ENCODE data around the gene AKR1A1.
A peak's percentile ranks its signal among the peaks of the same experiment; 100 is the strongest.
"Not testable (repeated sequence)": the region's sequence is repeated elsewhere in the genome, so short reads cannot be mapped to it uniquely, and the experiment has no call there.

Gene AKR1A1

GRCh38 chr1:45513532-45514260 lies 36.9 kb upstream of the AKR1A1 start:
- not testable (repeated sequence) for H3K27me3 ChIP-seq (ENCODE audit: insufficient read depth, low read length); H3K4me3 ChIP-seq (ENCODE audit: low read length); H3K9ac ChIP-seq (ENCODE audit: low read depth, low read length); H3K4me1 ChIP-seq (ENCODE audit: insufficient read depth, low read length); H3K27ac ChIP-seq (ENCODE audit: low read depth, low read length); H3K9me3 ChIP-seq (ENCODE audit: insufficient read depth, low read depth, low read length)
- H3K36me3 ChIP-seq (ENCODE audit: insufficient read depth, low read length), result peaks cover 97% of the 10 kb centered on the region
- WGBS, result 90% methylated on average over 9 of the region's 9 CpGs

DNA sequence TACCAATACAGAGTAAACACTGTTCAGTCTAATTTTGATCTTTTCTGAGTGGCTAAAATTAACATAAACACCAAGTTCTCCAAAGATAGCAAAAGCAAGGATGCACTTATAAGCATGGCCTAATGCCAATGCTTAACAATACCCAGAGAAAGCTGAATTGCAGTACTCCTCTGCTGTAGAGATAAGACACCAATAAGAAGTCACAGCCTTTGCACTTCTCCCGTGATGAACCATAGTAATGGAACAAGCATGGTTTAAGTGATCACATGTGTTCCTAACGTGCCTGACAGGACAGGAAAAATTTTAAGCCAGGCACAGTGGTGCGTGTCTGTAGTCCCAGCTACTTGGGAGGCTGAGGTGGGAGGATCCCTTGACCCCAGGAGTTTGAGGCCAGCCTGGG lies 34.6 kb upstream of the AKR1A1 start:
- H3K4me3 ChIP-seq (ENCODE audit: low read length), result no peak overlapping the region
- no peak overlapping the region for H3K27ac ChIP-seq (ENCODE audit: low read depth, low read length)
- H3K9me3 ChIP-seq (ENCODE audit: insufficient read depth, low read depth, low read length), result no peaks in the 10 kb centered on the region
- no peak overlapping the region for H3K9ac ChIP-seq (ENCODE audit: low read depth, low read length)
- H3K27me3 ChIP-seq (ENCODE audit: insufficient read depth, low read length), result no peaks in the 10 kb centered on the region
- WGBS, result 91% methylated on average over 3 of the region's 3 CpGs
- H3K4me1 ChIP-seq (ENCODE audit: insufficient read depth, low read length), result peaks cover 7% of the 10 kb centered on the region; the same call in 1 of the 2 replicates
- H3K36me3 ChIP-seq (ENCODE audit: insufficient read depth, low read length), result peaks cover 82% of the 10 kb centered on the region

DNA sequence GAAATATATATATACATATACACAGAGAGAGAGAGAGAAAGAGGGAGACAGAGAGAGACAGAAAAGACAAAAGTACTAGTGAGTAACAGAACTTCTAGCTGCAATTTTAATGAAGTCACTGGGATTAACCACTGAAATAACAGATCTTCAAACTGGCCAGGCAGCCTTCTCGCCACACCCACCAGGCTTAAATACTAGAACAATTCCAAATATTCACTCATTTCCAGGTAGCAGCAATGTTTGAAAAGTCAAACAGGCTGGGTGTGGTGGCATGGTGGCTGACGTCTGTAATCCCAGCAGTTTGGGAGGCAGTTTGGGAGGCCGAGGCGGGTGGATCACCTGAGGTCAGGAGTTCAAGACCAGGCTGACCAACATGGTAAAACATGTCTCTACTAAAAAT lies 34.2 kb upstream of the AKR1A1 start:
- peaks cover 78% of the 10 kb centered on the region for H3K36me3 ChIP-seq (ENCODE audit: insufficient read depth, low read length)
- H3K9me3 ChIP-seq (ENCODE audit: insufficient read depth, low read depth, low read length), result no peaks in the 10 kb centered on the region
- H3K27ac ChIP-seq (ENCODE audit: low read depth, low read length), result no peak overlapping the region
- no peak overlapping the region for H3K9ac ChIP-seq (ENCODE audit: low read depth, low read length)
- H3K4me1 ChIP-seq (ENCODE audit: insufficient read depth, low read length), result peaks cover 7% of the 10 kb centered on the region; the same call in 1 of the 2 replicates
- no peak overlapping the region for H3K4me3 ChIP-seq (ENCODE audit: low read length)
- no peaks in the 10 kb centered on the region for H3K27me3 ChIP-seq (ENCODE audit: insufficient read depth, low read length)
- 92% methylated on average over 4 of the region's 4 CpGs for WGBS

DNA sequence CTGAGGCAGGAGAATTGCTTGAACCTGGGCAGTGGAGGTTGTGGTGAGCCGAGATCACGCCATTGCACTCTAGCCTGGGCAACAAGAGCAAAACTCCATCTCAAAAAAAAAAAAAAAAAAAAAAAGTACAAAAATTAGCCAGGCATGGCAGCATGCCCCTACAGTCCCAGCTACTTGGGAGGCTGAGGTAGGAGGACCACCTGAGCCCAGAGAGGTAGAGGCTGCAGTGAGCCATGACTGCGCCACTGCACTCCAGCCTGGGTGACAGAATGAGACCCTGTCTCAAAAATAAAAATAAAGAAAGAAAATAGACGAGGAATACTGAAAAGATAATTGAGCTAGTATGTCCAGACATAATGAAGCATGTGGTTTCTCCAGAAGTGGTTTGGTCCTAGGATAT lies 32.3 kb upstream of the AKR1A1 start:
- peaks cover 19% of the 10 kb centered on the region for H3K4me1 ChIP-seq (ENCODE audit: insufficient read depth, low read length)
- H3K27me3 ChIP-seq (ENCODE audit: insufficient read depth, low read length); H3K4me3 ChIP-seq (ENCODE audit: low read length); H3K9me3 ChIP-seq (ENCODE audit: insufficient read depth, low read depth, low read length); H3K27ac ChIP-seq (ENCODE audit: low read depth, low read length); H3K9ac ChIP-seq (ENCODE audit: low read depth, low read length): not testable (repeated sequence)
- WGBS, result 89% methylated on average over 2 of the region's 4 CpGs
- H3K36me3 ChIP-seq (ENCODE audit: insufficient read depth, low read length), result peaks cover 59% of the 10 kb centered on the region

DNA sequence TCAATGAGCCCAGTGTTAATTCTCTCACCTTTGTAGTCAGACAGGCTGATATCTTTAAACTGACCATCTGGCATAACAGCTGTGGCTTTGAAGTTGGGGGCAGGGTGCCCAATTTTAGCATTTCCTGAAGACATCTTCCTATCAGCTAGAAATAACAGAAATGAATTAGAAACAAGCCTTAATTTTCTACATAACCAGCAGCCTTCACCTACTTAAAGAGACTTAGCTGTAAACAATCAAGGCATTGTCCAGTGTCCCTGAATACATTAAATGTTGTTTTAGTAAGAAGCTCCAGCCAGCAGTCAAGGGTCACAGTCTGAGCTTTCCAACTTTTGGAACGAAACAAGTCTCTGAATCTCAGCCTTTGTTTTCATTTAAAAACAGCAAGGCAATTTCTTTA lies 31.7 kb upstream of the AKR1A1 start:
- Histone ChIP-seq H3K4me1 (ENCODE audit: insufficient read depth, low read length) (peaks cover 19% of the 10 kb centered on the region), H3K9me3 (ENCODE audit: insufficient read depth, low read depth, low read length) (no peaks in the 10 kb centered on the region), H3K27me3 (ENCODE audit: insufficient read depth, low read length) (no peaks in the 10 kb centered on the region), H3K4me3 (ENCODE audit: low read length) (peak overlapping the region; percentile 95), H3K9ac (ENCODE audit: low read depth, low read length) (no peak overlapping the region), H3K27ac (ENCODE audit: low read depth, low read length) (no peak overlapping the region), H3K36me3 (ENCODE audit: insufficient read depth, low read length) (peaks cover 53% of the 10 kb centered on the region)
- WGBS, result 84% methylated on average over 1 of the region's 1 CpG

- 77% methylated on average over 16 of the region's 16 CpGs for WGBS
- Histone ChIP-seq H3K4me1 (ENCODE audit: insufficient read depth, low read length) (peaks cover 20% of the 10 kb centered on the region), H3K36me3 (ENCODE audit: insufficient read depth, low read length) (peaks cover 45% of the 10 kb centered on the region), H3K4me3 (ENCODE audit: low read length) (peak overlapping the region; percentile 95)
- H3K9me3 ChIP-seq (ENCODE audit: insufficient read depth, low read depth, low read length); H3K27ac ChIP-seq (ENCODE audit: low read depth, low read length); H3K9ac ChIP-seq (ENCODE audit: low read depth, low read length); H3K27me3 ChIP-seq (ENCODE audit: insufficient read depth, low read length): not testable (repeated sequence)
Observed at GRCh38 chr1:45519774-45520173, 30.9 kb upstream of the AKR1A1 start.

- WGBS, result 1% methylated on average over 72 of the region's 72 CpGs
- peak within 1 kb of the TSS; percentile 93 for H3K27ac ChIP-seq (ENCODE audit: low read depth, low read length)
- peak within 1 kb of the TSS; percentile 94 for H3K9ac ChIP-seq (ENCODE audit: low read depth, low read length)
- H3K4me1 ChIP-seq (ENCODE audit: insufficient read depth, low read length), result peaks cover 30% of the 10 kb centered on the region
- H3K9me3 ChIP-seq (ENCODE audit: insufficient read depth, low read depth, low read length), result no peaks in the 10 kb centered on the region
- H3K27me3 ChIP-seq (ENCODE audit: insufficient read depth, low read length), result no peaks in the 10 kb centered on the region
- H3K4me3 ChIP-seq (ENCODE audit: low read length), result peak within 1 kb of the TSS; percentile 95
- peaks cover 26% of the 10 kb centered on the region for H3K36me3 ChIP-seq (ENCODE audit: insufficient read depth, low read length)
Observed at GRCh38 chr1:45521413-45522323, 29.0 kb upstream of the AKR1A1 start, which contains the start of gene PRDX1. Gene PRDX1, minus strand, starts transcription at chr1:45521884. Its CDS starts 2,841 bp downstream, at chr1:45519043.

DNA sequence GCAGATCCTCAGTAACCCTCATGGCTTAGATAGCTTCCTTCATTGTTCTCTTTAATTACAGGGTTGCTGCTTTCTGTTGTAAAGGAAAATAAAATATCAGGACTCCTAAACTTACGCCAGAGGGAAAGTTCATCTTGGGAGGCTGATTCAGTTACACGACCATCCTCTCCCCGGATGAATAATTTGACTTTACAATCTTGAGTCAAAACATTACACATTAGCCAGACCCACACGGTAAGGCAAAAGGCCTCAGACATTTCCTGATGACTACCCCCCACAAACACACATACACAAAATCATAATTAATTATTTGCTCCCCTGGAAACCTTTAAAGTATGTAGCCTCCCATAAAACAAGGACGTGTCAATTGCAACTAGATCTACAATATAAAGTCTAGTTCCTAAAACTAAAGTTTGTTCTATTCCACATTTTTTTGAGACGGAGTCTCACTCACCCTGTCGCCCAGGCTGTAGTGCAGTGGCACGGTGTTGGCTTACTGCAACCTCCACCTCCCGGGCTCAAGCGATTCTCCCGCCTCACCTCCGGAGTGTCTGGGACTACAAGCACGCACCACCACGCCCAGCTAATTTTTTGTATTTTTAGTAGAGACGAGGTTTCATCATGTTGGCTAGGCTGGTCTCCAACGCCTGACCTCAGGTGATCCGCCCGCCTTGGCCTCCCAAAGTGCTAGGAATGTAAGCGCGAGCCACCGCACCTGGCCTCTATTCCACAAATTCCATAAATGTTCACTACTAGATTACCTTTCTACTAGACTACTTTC lies 28.1 kb upstream of the AKR1A1 start:
- Histone ChIP-seq H3K4me3 (ENCODE audit: low read length) (peak overlapping the region; percentile 95), H3K27ac (ENCODE audit: low read depth, low read length) (peak overlapping the region; percentile 93), H3K36me3 (ENCODE audit: insufficient read depth, low read length) (peaks cover 18% of the 10 kb centered on the region), H3K4me1 (ENCODE audit: insufficient read depth, low read length) (peaks cover 31% of the 10 kb centered on the region), H3K9ac (ENCODE audit: low read depth, low read length) (peak overlapping the region; percentile 94), H3K27me3 (ENCODE audit: insufficient read depth, low read length) (no peaks in the 10 kb centered on the region), H3K9me3 (ENCODE audit: insufficient read depth, low read depth, low read length) (no peaks in the 10 kb centered on the region)
- WGBS, result 74% methylated on average over 21 of the region's 21 CpGs

GRCh38 chr1:45523516-45523915 lies 27.1 kb upstream of the AKR1A1 start:
- not testable (repeated sequence) for H3K9ac ChIP-seq (ENCODE audit: low read depth, low read length); H3K4me3 ChIP-seq (ENCODE audit: low read length); H3K27me3 ChIP-seq (ENCODE audit: insufficient read depth, low read length); H3K27ac ChIP-seq (ENCODE audit: low read depth, low read length); H3K36me3 ChIP-seq (ENCODE audit: insufficient read depth, low read length); H3K9me3 ChIP-seq (ENCODE audit: insufficient read depth, low read depth, low read length)
- peaks cover 35% of the 10 kb centered on the region for H3K4me1 ChIP-seq (ENCODE audit: insufficient read depth, low read length)
- 50% methylated on average over 1 of the region's 2 CpGs for WGBS

- not testable (repeated sequence) for H3K36me3 ChIP-seq (ENCODE audit: insufficient read depth, low read length); H3K9ac ChIP-seq (ENCODE audit: low read depth, low read length); H3K27ac ChIP-seq (ENCODE audit: low read depth, low read length); H3K9me3 ChIP-seq (ENCODE audit: insufficient read depth, low read depth, low read length); H3K4me3 ChIP-seq (ENCODE audit: low read length); H3K27me3 ChIP-seq (ENCODE audit: insufficient read depth, low read length)
- 95% methylated on average over 10 of the region's 10 CpGs for WGBS
- peaks cover 32% of the 10 kb centered on the region for H3K4me1 ChIP-seq (ENCODE audit: insufficient read depth, low read length)
Observed at GRCh38 chr1:45523975-45524374, 26.7 kb upstream of the AKR1A1 start.
